Large intestine (tissue), 3 donors: ENCODE data around the gene SOST. TPM values are rescaled to one million over a fixed set of nuclear protein-coding genes. Genes with fewer than 3 reads are reported as not detected.

Source experiments
- DNase-seq, 2 donors: peaks; one replicate each; pipeline versions ENCODE4 v3.0.0 to v3.0.0-alpha.2; 2013
- H3K27ac ChIP-seq: one replicate; pipeline ENCODE4 v1.5.1; 2013; ENCODE audit warnings: low read length
- H3K27me3 ChIP-seq: 2 replicates; pipeline ENCODE4 v1.6.1; 2013; ENCODE audit warnings: low read length; ENCODE audit not compliant: control insufficient read depth, insufficient read depth
- H3K36me3 ChIP-seq: 2 replicates; pipeline ENCODE4 v1.6.1; 2013; ENCODE audit warnings: low read length; ENCODE audit not compliant: control insufficient read depth, insufficient read depth
- H3K4me1 ChIP-seq: one replicate; pipeline ENCODE4 v1.6.1; 2013; ENCODE audit warnings: low read length; ENCODE audit not compliant: control insufficient read depth, insufficient read depth
- H3K4me3 ChIP-seq: one replicate; pipeline ENCODE4 v1.5.1; 2013; ENCODE audit warnings: low read length
- H3K9me3 ChIP-seq: one replicate; pipeline ENCODE4 v1.6.1; 2013; ENCODE audit warnings: mild to moderate bottlenecking, low read depth, low read length, moderate library complexity; ENCODE audit not compliant: control insufficient read depth
- WGBS: methylation state at CpG from one replicate; pipeline ENCODE4 v1.1.5; 2013; ENCODE audit warnings: low lambda C conversion rate; ENCODE audit not compliant: insufficient coverage; 5-methylcytosine and 5-hydroxymethylcytosine counted together
- polyA plus RNA-seq: library from polyadenylated mRNA; unstranded; fragments of 120-200 nt; gene quantifications from one replicate; pipeline ENCODE4 v1.2.1, GENCODE V29; 2013

The SOST gene
- polyA plus RNA-seq, 1 donor: not detected

DNA sequence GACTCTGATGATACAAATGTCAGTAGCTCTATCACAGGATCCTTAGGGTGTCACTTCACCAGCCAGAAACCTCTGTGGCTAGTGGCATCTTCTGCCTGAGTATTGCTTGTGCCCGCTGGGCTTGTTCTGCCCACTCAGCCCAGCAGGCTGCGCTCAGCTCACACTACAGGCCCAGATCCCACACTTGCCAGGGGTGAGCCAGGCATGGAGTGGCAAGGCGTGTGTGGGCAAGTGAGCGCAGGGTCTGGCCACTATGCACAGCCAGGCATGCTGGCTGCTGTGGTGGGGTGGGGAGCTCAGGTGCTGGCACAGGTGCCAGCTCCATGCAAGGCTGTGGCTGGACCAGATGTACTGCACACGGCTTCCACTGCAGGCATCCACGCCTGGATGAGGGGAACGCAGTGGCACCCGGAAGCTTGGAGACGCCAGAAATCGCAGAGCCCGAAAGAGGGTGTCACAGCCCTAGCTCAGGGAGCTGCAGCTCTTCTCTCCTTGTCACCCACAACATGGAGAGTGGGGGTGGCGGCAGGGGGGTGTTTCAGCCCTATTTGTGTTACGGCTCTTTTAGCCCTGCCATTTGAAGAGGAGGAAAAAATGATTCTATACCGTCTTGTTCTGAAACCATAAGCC is 31.8 kb upstream of the SOST start:
- H3K36me3 ChIP-seq: no peaks in the 10 kb centered on the region

GRCh38 chr17:43789482-43789881 is 30.9 kb upstream of the SOST start:
- Histone ChIP-seq H3K36me3 (no peaks in the 10 kb centered on the region), H3K27me3 (no peaks in the 10 kb centered on the region), H3K4me3 (no peak overlapping the region), H3K9me3 (peaks cover 3% of the 10 kb centered on the region), H3K27ac (no peak overlapping the region), H3K4me1 (no peaks in the 10 kb centered on the region)
- DNase-seq: no peak
- WGBS: 100% methylated on average over 1 of the region's 1 CpG

More for the DNA sequence above, 31.8 kb upstream of the SOST start:
- Histone ChIP-seq H3K27me3 (no peaks in the 10 kb centered on the region), H3K27ac (no peak overlapping the region), H3K4me1 (no peaks in the 10 kb centered on the region), H3K4me3 (no peak overlapping the region), H3K9me3 (peaks cover 3% of the 10 kb centered on the region)
- WGBS: no CpG with 5 or more reads among the region's 14 CpGs
- no peak for DNase-seq

DNA sequence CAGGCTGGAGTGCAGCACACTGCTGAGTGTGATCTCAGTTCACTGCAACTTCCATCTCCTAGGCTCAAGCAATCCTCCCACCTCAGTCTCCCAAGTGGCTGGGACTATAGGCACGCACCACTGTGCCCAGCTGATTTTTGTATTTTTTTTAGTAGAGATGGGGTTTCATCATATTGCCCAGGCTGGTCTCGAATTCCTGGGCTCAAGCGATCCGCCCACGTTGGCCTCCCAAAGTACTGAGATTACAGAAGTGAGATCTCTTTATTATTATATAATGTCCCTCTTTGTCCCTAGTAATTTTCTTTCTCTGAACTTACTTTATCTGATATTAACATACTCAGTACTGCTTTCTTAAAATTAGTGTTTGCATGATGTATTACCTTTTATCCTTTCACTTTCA is 29.9 kb upstream of the SOST start:
- Histone ChIP-seq H3K9me3 (peaks cover 3% of the 10 kb centered on the region), H3K27ac (no peak overlapping the region), H3K36me3 (no peaks in the 10 kb centered on the region), H3K4me1 (no peaks in the 10 kb centered on the region), H3K27me3 (no peaks in the 10 kb centered on the region), H3K4me3 (no peak overlapping the region)
- no peak for DNase-seq
- no CpG with 5 or more reads among the region's 5 CpGs for WGBS

DNA sequence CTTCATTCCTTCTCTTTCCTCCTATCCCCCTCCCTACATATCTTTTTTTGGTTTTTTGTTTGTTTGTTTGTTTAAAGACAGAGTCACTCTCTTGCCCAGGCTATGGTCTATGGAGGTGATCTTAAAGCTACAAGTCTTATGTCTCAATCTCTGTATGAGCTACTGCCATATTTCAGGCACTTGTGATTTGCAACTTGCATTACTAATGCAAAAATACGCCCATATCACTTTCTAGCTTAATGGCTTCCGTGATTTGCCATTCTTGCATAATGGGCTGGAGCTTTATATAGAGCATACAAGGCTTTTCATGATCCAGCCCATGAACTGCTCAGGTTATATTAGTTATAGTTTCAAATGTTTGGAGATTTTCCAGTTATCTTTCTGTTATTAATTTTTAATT is 29.1 kb upstream of the SOST start:
- peaks cover 4% of the 10 kb centered on the region for H3K27me3 ChIP-seq
- no peak for DNase-seq

GRCh38 chr17:43784628-43785101 is 26.1 kb upstream of the SOST start:
- peaks cover 3% of the 10 kb centered on the region for H3K9me3 ChIP-seq
- no peak for DNase-seq
- no peak overlapping the region for H3K27ac ChIP-seq
- no CpG with 5 or more reads among the region's 5 CpGs for WGBS
- H3K4me1 ChIP-seq: peaks cover 9% of the 10 kb centered on the region
- no peaks in the 10 kb centered on the region for H3K36me3 ChIP-seq
- peaks cover 8% of the 10 kb centered on the region for H3K27me3 ChIP-seq
- H3K4me3 ChIP-seq: no peak overlapping the region

More for the DNA sequence above, 29.1 kb upstream of the SOST start:
- WGBS: no CpG with 5 or more reads among the region's 2 CpGs
- Histone ChIP-seq H3K9me3 (peaks cover 3% of the 10 kb centered on the region), H3K4me1 (no peaks in the 10 kb centered on the region), H3K4me3 (no peak overlapping the region), H3K27ac (no peak overlapping the region), H3K36me3 (no peaks in the 10 kb centered on the region)

GRCh38 chr17:43784068-43784467 is 25.5 kb upstream of the SOST start:
- peaks cover 8% of the 10 kb centered on the region for H3K27me3 ChIP-seq
- no peaks in the 10 kb centered on the region for H3K36me3 ChIP-seq
- DNase-seq: no peak
- no peak overlapping the region for H3K27ac ChIP-seq
- no CpG with 5 or more reads among the region's 2 CpGs for WGBS
- no peaks in the 10 kb centered on the region for H3K9me3 ChIP-seq
- H3K4me1 ChIP-seq: peaks cover 15% of the 10 kb centered on the region
- H3K4me3 ChIP-seq: no peak overlapping the region

DNA sequence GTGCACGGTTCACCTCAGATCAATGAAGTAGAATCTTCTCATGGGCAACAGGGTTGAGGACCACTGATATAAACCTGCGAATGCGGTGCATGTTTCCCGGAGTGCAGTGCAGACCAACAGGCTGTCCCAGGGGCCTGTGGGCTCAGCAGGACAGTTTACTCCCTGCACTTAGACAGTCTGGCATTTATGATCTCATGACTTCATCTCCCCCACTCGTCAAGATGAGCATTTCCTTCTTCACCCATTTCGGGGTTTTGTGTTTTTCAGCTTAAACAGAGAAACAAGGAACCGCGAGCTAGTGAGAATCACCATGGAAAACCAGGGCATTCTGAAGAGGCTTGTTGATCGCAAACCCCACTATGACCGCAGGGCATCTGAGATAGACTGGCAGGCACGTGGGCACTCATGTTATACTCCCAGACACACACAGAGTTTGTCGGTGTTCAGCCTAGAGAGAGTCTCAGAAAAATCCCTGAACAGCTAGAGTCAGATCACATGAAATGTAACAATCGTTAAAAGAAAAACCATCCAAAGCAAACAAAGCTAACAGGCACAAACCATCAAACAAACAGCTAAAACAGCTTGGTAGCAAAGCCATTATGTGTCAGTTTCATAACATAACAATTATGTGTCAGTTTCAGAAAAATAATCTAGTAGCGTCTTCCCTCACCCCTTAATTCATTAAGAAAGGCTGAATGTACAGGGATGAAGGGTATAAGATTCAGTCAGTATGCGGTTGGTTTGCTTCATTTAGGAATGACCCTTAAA is 24.5 kb upstream of the SOST start:
- Histone ChIP-seq H3K4me3 (no peak overlapping the region), H3K4me1 (peaks cover 16% of the 10 kb centered on the region), H3K9me3 (no peaks in the 10 kb centered on the region), H3K27ac (no peak overlapping the region), H3K27me3 (peaks cover 8% of the 10 kb centered on the region), H3K36me3 (no peaks in the 10 kb centered on the region)
- 80% methylated on average over 1 of the region's 15 CpGs for WGBS
- DNase-seq: no peak

GRCh38 chr17:43780135-43780534 is 21.5 kb upstream of the SOST start, which contains the start of gene CFAP97D1:
CFAP97D1 (plus strand) TSS chr17:43780435; CDS start chr17:43780463, 28 bp downstream.
- no peak for DNase-seq
- Histone ChIP-seq H3K4me1 (peaks cover 21% of the 10 kb centered on the region), H3K4me3 (peak within 1 kb of the TSS; percentile 74), H3K36me3 (peaks cover 19% of the 10 kb centered on the region), H3K27ac (peak within 1 kb of the TSS; percentile 77), H3K9me3 (no peaks in the 10 kb centered on the region), H3K27me3 (peaks cover 8% of the 10 kb centered on the region)
- WGBS: 27% methylated on average over 2 of the region's 7 CpGs

- Histone ChIP-seq H3K27me3 (peaks cover 8% of the 10 kb centered on the region), H3K4me3 (peak overlapping the region; percentile 74), H3K36me3 (peaks cover 26% of the 10 kb centered on the region), H3K4me1 (peaks cover 21% of the 10 kb centered on the region), H3K27ac (peak overlapping the region; percentile 77), H3K9me3 (no peaks in the 10 kb centered on the region)
- WGBS: 40% methylated on average over 3 of the region's 26 CpGs
- DNase-seq: no peak
These were observed 20.8 kb upstream of the SOST start for GRCh38 chr17:43779145-43780125.
